ENCODE data around the gene EXO5.
"Not testable (repeated sequence)": the region's sequence is repeated elsewhere in the genome, so short reads cannot be mapped to it uniquely, and the experiment has no call there.

EXO5 gene

DNA sequence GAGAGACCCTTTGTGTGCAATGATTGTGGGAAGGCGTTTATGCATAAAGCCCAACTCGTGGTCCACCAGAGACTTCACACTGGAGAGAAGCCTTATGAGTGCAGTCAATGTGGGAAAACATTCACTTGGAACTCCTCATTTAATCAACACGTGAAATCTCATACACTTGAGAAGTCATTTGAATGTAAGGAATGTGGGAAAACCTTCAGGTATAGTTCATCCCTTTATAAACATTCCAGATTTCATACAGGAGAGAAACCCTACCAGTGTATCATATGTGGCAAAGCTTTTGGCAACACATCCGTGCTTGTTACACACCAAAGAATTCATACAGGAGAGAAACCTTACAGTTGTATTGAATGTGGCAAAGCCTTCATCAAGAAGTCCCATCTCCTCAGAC is 38.4 kb downstream of the EXO5 start:
- no peak for DNase-seq (ENCODE audit: low read depth in 3 of 3, low spot score in 1 of 3)

DNA sequence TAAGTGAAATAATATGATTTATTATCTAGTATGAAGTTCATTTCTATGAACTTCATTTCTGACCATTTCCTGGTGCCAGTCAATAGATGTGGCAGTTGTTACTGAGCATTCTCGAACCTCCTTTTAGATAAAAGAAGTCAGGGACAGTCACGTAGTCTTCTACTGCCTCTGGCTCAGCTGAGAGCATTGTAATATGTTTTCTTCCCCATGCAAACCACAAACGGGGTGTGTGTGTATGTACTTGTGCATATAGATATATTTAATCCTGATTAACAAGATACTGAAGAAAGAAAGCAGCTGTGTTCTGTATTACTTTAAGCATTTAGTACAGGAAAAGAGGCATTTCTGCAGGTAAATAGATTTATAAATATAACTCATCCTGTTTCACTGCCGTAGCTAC is 44.5 kb downstream of the EXO5 start:
- DNase-seq (ENCODE audit: low read depth in 3 of 3, low spot score in 1 of 3), result no peak

DNA sequence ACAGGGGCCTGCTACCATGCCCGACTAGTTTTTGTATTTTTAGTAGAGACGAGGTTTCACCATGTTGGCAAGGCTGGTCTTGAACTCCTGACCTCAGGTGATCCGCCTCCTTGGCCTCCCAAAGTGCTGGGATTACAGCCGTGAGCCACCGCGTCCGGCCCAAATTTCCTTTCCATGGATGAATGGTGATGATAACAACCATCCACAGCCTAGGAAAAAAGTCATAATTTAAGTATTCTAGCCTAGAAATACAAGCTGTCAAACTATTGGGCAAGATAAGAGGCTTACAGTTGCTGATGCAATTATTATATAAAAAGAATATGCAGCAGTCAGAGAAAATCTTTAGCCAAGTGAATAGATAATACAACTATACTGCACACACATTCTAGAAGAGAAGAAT is 46.2 kb downstream of the EXO5 start:
- DNase-seq (ENCODE audit: low read depth in 3 of 3, low spot score in 1 of 3), result not testable (repeated sequence)

DNA sequence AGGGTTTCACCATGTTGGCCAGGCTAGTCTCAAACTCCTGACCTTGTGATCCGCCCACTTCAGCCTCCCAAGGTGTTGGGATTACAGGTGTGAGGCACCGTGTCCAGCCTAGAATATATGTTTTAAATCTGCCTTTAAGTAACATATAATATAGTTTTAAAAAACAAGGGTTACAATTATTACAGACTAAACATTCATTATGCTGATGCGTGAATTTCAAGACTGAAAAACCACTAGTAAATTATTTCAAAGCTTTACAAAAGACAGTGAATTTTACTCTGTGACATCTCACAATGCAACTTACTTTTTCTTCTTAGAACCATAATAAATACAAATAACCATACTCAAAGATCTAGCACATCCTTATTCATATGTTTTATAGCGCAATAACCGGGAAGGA is 47.6 kb downstream of the EXO5 start:
- DNase-seq (ENCODE audit: low read depth in 3 of 3, low spot score in 1 of 3), result no peak

DNA sequence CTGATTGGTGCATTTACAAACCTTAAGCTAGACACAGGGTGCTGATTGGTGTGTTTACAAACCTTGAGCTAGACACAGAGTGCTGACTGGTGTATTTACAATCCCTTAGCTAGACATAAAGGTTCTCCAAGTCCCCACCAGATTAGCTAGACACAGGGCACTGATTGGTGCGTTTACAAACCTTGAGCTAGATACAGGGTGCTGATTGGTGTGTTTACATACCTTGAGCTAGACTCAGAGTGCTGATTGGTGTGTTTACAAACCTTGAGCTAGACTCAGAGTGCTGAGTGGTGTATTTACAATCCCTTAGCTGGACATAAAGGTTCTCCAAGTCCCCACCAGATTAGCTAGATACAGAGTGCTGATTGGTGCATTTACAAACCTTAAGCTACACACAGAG is 49.7 kb downstream of the EXO5 start:
- DNase-seq (ENCODE audit: low read depth in 3 of 3, low spot score in 1 of 3), result not testable (repeated sequence)

DNA sequence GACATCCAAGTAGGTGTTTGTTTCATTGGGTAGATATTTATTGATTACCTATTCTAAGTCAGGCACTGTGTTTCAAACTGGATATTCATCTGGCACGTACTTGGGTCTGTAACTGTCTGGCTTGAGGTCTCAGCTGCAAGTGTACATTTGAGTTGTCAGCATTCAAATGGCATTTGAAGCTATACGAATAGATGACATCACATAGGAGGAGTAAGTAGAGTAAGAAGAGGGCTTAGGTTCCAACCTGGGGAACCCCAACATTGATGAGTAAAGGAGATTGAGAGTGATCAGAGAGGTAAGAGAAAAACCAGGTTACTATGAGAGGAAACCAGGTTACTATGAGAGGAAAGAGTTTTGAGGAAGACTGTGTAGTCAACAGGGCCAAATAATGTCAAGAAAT is 53.6 kb downstream of the EXO5 start:
- no peak for DNase-seq (ENCODE audit: low read depth in 3 of 3, low spot score in 1 of 3)

DNA sequence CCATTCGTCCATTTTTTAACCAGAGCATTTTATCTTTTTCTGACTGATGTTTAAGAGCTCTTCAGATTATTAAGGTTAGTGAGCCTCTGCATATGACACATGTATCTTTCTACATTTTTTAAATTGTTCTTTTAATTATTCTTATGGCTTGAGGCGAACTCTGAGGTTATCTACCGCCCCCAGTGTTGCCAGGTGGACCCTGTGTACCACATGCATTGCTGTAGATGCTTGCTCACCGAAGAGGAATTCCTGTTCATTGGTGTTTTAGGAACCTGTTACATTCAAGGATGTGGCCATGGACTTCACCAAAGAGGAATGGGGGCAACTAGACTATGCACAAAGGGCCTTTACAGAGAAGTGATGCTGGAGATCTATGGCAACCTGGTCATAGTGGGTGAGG is 54.7 kb downstream of the EXO5 start:
- DNase-seq (ENCODE audit: low read depth in 3 of 3, low spot score in 1 of 3), result no peak

DNA sequence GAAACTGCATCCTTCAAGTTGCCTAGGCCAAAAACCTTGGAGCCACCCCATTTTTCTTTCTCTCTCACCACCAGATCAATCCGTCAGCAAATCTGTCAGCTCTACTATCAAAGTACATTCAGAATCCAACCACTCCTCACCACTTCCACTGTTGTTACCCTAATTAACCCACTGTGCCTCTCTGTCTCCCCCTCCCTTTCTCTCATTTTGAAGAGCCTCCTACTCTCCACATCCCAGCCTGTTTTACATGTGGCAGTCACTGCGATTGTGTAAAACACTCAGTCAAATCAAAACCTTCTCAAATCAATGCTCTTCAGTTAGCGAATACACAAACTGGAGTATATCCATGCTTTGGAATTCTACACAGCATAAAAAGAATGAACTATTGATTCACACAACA is 55.9 kb downstream of the EXO5 start:
- no peak for DNase-seq (ENCODE audit: low read depth in 3 of 3, low spot score in 1 of 3)

DNA sequence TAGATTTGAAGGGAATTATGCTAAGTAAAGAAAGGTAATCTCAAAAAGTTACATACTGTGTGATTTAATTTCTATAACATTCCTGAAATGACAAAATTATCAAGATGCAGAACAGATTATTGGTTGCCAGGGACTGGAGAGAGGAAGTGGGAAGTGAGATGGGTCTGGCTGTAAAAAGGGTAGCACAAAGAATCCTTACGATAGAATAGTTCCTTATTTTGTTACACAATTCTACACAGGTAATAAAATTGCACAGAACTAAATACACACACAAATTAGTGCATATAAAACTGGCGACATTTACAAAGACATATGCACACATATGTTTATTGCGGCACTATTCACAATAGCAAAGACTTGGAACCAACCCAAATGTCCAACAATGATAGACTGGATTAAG is 56.3 kb downstream of the EXO5 start:
- DNase-seq (ENCODE audit: low read depth in 3 of 3, low spot score in 1 of 3), result no peak

Data from stimulated activated CD4-positive, alpha-beta T cell treated with anti-CD3 and anti-CD28 coated beads, TNF-alpha, amount 100 ng/mL, for 1 hour (primary cell).